ENCODE data around the gene RHOH.
A peak's percentile ranks its signal among the peaks of the same experiment; 100 is the strongest.
"Not testable (repeated sequence)": the region's sequence is repeated elsewhere in the genome, so short reads cannot be mapped to it uniquely, and the experiment has no call there.

Gene RHOH, protein sequence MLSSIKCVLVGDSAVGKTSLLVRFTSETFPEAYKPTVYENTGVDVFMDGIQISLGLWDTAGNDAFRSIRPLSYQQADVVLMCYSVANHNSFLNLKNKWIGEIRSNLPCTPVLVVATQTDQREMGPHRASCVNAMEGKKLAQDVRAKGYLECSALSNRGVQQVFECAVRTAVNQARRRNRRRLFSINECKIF

GRCh38 chr4:40196724-40197281, at the start of gene RHOH:
RHOH (plus strand) TSS chr4:40197031; CDS start chr4:40243387, 46,356 bp downstream.
- ATAC-seq = peak; percentile 14 to 23

DNA sequence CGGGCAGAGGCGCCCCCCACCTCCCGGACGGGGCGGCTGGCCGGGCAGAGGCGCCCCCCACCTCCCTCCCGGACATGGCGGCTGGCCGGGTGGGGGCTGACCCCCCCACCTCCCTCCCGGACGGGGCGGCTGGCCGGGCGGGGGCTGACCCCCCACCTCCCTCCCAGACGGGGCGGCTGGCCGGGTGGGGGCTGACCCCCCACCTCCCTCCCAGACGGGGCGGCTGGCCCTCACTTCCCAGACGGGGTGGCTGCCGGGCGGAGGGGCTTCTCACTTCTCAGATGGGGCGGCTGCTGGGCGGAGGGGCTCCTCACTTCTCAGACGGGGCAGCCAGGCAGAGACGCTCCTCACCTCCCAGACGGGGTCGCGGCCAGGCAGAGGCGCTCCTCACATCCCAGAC, 49.3 kb upstream of the RHOH start:
- not testable (repeated sequence) for ATAC-seq

GRCh38 chr4:40149960-40150385, 46.9 kb upstream of the RHOH start:
- ATAC-seq = peak; percentile 86 to 92

- no peak for ATAC-seq
Measured at GRCh38 chr4:40150932-40151331, 45.9 kb upstream of the RHOH start.

GRCh38 chr4:40152637-40153036, 44.2 kb upstream of the RHOH start:
- peak; percentile 25 to 40 for ATAC-seq

DNA sequence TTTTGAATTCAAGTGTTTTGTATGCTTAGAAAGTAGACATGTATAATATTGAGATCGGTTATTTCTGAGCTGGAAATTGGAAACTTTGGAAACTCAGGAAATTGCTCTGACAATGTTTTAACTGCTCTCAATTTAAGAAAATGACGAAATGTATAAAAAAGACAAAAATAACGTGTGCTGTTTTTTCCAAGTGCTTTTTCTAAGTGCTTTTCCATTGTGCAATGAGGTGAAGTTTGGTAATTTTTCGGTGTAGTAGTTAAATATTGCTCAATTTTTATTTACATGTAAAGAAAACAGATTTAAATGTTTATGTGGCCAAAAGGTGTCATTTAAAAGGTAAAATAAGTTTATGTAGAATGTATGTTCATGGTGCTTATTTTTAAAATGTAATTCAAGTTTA, 39.4 kb upstream of the RHOH start:
- no peak for ATAC-seq

GRCh38 chr4:40160258-40160657, 36.6 kb upstream of the RHOH start:
- ATAC-seq = no peak

- no peak for ATAC-seq
Measured at GRCh38 chr4:40164459-40164858, 32.4 kb upstream of the RHOH start.

DNA sequence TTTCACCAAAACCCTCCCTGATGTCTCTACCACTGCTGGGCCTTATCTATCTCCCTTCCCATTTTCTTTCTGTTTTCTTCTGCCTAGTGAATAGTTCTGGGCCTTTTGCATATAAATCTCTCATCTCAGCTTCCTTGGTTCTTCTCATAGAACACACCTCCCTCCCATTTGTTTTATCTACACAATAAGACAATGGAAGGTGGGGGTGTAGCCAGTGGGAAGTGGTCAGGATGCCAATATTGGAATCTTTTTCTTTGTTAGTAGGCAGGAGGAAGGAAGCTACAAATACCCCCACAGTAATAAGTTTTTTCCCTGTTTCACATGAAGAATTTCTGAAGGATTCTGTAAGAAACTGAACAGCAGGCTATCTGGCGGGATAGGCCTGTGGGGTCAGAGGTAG, 30.9 kb upstream of the RHOH start:
- no peak for ATAC-seq

- ATAC-seq = no peak
Measured at GRCh38 chr4:40168070-40168469, 28.8 kb upstream of the RHOH start.

DNA sequence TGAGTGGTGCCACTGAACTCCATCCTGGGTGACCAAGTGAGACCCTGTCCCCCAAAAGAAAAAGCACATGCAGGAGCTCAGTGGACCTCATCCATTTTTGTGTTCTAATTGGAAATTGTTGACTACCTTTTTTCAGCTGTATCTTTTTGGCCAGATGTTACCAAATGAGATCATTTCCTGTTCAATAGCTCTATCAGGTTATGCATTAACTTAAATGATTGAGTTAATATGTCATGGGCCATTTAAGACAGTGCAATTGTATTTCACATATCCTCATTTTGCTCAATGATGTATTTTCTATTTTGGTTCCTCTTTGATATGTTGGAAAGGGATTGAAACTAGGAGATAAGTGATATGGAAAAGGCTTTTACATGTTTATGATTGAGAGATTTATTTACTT, 26.2 kb upstream of the RHOH start:
- no peak for ATAC-seq

- ATAC-seq = peak; percentile 79 to 84
Measured at GRCh38 chr4:40173470-40173875, 23.4 kb upstream of the RHOH start.

DNA sequence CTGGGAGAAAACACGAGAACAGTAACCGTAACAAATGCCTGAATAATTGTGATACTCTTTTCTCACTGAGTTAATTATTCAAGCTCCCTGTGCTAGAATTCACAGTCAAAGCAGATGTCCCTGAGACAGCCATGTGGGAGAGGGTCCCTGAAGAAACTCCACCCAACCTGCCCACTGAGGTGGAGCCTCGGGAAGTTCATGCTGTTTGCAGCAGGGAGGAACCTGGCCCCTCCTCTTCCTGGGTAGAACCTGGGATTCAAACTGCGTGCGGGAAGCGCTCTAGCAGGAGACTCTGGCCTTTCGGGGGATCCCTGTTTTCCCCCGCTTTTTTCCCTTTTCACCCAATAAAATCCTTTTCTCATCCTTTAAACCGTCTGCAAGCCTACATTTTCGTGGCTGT, 20.2 kb upstream of the RHOH start:
- no peak for ATAC-seq

DNA sequence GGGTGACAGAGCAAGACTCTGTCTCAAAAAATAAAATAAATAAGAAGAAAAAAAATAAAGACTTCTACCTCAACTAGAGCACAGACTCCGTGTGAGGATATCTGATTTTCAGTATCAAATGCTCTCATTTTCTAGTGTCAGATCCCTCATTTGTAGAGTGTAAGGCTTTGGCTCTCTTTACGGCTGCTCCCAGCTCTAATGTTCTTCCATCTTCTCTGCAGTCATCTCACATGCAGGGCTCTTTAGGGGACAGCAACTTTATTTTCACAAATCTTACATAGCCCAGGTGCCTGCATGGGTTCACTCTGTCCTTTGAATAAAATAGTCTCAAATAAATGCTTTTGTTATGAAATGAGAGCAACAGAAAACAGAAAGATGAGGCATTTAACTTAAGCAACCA, 19.2 kb upstream of the RHOH start:
- ATAC-seq = no peak

DNA sequence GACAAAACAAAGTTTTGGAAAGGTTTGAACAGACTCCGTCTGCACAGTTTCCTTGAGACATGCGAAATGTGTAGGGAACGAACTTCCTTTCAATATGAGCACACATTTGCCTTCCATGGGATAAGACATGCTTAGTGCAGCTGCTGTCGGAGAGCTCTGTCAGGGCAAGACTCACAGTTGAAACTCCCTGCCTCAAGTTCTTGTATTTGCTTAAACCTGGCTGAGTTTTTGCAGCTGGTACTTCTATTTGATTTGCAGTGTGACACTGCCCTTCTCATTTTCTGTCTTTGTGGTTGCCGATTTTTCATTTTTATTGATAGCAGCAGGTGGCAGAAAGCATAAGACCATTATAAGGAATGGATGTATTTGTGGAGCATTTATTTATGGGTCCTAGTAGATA, 18.2 kb upstream of the RHOH start:
- ATAC-seq = no peak

DNA sequence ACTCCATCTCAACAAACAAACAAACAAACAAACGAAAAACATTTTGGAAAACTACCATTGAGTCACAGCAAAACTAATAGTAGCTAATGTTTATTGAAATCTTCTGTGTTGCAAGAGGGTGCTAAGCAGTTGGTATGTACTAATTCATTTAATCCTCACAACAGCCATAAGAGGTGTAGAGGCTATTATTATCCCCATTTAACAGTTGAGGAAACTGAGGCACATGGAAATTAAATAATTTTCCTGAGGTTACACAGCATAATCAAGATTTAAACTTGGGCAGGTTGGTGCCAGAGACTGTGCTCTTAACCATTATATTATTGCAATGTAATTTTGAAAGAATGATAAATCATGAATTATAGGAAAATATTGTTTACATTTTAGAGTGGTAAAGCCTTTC, 17.5 kb upstream of the RHOH start:
- no peak for ATAC-seq

DNA sequence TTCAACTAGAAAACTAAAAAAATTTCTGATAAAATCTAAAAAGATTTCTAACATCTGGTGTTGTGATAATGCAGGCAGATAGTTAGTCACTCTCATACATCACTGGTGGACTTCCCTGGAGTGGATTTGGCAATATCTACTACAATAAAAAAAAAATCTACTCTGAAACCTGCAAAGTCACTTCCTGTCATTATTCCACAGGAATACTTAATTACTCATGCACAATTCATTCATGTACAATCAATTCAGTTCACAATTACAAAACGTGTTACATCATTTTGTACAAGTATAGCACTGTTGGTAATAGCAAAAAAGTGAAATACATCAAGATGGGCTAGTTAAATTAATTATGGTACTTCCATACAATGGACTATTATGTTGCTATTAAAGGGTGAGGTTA, 16.5 kb upstream of the RHOH start:
- ATAC-seq = peak; percentile 30 to 36

GRCh38 chr4:40182001-40182400, 14.8 kb upstream of the RHOH start:
- no peak for ATAC-seq

DNA sequence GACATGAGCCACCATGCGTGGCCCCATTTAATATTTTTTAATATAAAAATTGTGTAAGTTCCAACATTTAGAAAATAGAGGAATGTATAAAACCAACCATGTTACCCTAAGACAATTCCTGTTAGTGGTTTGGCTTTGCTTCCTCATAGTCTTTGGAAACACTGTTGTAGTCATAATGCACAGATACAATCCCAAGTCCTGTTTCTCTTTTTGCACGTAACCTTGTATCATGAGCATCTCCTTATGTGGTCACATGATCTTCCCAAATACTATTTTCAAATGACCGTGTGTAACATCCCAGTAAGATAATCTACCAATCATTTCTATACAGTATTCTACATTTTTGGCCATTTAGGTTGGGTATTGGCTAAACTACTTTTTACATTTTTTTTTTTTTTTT, 13.9 kb upstream of the RHOH start:
- ATAC-seq = no peak

DNA sequence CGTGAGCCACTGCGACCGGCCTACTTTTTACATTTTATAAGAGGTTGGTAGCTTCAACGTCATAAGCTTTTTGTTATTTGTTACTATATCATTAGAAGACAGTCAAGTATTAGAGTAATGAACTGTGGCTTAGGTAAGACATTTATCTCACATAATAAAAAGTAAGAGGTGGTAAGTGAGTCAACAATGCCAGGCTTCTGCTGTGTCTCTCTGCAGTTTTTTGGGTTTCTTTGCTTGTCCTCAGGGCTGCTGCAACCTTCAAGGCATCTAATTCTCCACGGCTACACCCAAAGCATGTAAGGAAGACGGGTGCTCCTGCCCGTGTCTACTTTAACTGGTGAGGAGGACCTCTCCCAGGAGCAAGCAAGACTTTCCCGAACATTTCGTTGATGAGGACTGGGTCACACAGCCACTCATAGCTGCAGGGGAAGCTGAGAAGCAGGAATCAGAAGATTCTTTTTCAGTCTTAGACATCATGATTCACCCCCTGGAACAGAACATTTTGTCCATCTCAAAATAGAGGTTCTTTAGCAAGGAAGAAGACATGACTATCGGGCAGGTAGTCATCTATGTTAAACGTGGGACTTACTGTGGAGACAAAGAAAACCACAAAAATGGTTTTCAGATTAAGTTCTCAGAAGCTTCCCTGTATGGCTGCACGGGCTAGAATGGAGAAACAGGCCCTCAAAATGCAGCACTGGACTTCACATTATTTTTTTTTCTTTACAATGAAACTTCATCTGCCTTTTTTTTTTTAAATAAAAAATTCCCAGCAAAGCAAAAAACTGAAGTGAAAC, 13.0 kb upstream of the RHOH start:
- ATAC-seq = peak; percentile 72 to 74

DNA sequence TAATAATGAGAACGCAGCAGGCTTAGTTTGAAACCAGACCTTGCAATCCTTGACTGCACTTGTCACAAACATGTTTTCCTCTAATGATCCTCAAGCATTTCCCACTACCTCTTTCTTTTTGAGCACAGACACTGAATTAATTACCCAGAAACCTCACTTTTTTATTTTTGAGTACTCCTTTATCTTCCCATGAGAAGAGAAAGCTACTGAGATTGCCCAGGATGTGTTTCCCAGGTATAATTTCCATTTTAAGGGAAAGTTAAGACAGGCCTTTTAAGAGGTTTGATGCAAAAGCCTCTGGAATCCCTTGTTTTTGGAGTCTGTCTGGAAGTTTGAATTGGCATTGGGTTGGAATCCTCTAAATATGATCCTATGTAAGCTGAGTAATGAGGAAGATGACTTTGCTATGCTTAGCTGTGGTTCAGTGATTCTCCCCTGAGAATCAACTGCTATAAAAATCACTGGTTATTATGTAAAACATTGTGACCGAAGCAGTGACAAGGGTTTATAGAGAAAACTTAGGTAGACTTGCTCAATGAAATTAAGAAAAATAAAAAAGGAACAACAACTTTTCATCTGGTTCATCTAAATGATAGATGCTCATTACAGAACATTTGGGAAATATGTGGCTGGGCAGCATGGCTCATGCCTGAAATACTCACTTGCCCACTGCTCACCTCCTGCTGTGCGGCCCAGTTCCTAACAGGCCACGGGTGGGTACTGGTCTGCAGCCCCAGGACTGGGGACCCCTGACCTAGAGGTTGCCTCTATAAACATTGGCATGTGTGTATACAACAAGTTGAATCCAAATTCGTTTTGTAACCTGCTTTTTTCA, 10.8 kb upstream of the RHOH start:
- ATAC-seq = no peak

- ATAC-seq = no peak
Measured at GRCh38 chr4:40186665-40187014, 10.2 kb upstream of the RHOH start.

GRCh38 chr4:40187386-40187906, 9.4 kb upstream of the RHOH start:
- peak; percentile 51 to 61 for ATAC-seq
